Left ventricle myocardium inferior (tissue), 1 donor: ENCODE data around the gene TEDC2. TPM values are rescaled to one million over a fixed set of nuclear protein-coding genes. Genes with fewer than 3 reads are reported as not detected.

Experiments used
- DNase-seq: peaks from one replicate; pipeline ENCODE4 v3.0.0-alpha.2; 2020
- H3K27ac ChIP-seq: fragments of 200-600 bp; replicated peaks from 2 replicates; pipeline ENCODE4 v1.8.0; 2021
- H3K27me3 ChIP-seq: fragments of 200-600 bp; 2 replicates; pipeline ENCODE4 v1.8.0; 2021; ENCODE audit warnings: low read depth
- H3K36me3 ChIP-seq: fragments of 200-600 bp; 2 replicates; pipeline ENCODE4 v1.8.0; 2021
- H3K4me1 ChIP-seq: fragments of 200-600 bp; 2 replicates; pipeline ENCODE4 v1.8.0; 2021
- H3K4me3 ChIP-seq: fragments of 200-600 bp; 2 replicates; pipeline ENCODE4 v1.8.0; 2021; ENCODE audit warnings: mild to moderate bottlenecking, moderate library complexity
- H3K9me3 ChIP-seq: fragments of 200-600 bp; replicated peaks from 2 replicates; pipeline ENCODE4 v1.8.0; 2021
- CTCF ChIP-seq: fragments of 200-600 bp; IDR thresholded peaks from 2 replicates; pipeline ENCODE4 v1.8.0; 2021; ENCODE audit warnings: antibody characterized with exemption, mild to moderate bottlenecking, borderline replicate concordance
- intact Hi-C: fragments of 100-400 bp; cut with micrococcal nuclease; formaldehyde crosslinking; loops from one replicate; pipeline ENCODE4 v1.11.0; 2022
- microRNA-seq: library from miRNA; unstranded; fragments of <30 nt; microRNA quantifications from one replicate; pipeline ENCODE4 v1.2.0, GENCODE V29; 2020
- total RNA-seq: library from RNA; stranded (reverse); fragmentation: NEBNext Ultra II Directional; extraction: Animal tissue kit (Norgen Biotek cat#: 25700); gene quantifications from one replicate; pipeline ENCODE4 v1.2.1, GENCODE V29; 2021
- donor health status: DM: no; HTN: yes; CAD: no; lungs with severe emphysema.

TEDC2 gene
- total RNA-seq, 1 donor from 2014 or later: 1.3 TPM

- Histone ChIP-seq H3K27me3 (no peaks in the 10 kb centered on the region), H3K9me3 (no peaks in the 10 kb centered on the region), H3K36me3 (no peaks in the 10 kb centered on the region), H3K4me3 (peak within 1 kb of the TSS; percentile 97), H3K27ac (peak within 1 kb of the TSS; percentile 92), H3K4me1 (peaks cover 64% of the 10 kb centered on the region)
- TF ChIP-seq CTCF: no peak
- DNase-seq: peak; percentile 93
- intact Hi-C loops: no loop called here
Measured at GRCh38 chr16:2513405-2514332, 53.8 kb downstream of the TEDC2 start, which contains the start of gene ATP6V0C. Gene ATP6V0C, plus strand, starts transcription at chr16:2513952. Its CDS starts 152 bp downstream, at chr16:2514104.

Small RNA genes within 50 kb of the gene (microRNA-seq; reads per million reads assigned to microRNA genes)
- gene MIR6767: not detected
- not detected for gene MIR6768

Other genes with a start within 250 kb of the TEDC2 start
- 10.9 TPM for gene BRICD5, start 249.2 kb upstream of the TEDC2 start, total RNA-seq
- gene PGP, start 245.3 kb upstream of the TEDC2 start, total RNA-seq: 34.1 TPM
- gene E4F1, start 236.5 kb upstream of the TEDC2 start, total RNA-seq: 13.5 TPM
- gene DNASE1L2, start 223.7 kb upstream of the TEDC2 start, total RNA-seq: 0.47 TPM
- 165 TPM for gene ECI1, start 208.5 kb upstream of the TEDC2 start, total RNA-seq
- gene RNPS1, start 192.0 kb upstream of the TEDC2 start, total RNA-seq: 106 TPM
- 6.9 TPM for gene ABCA3, start 119.4 kb upstream of the TEDC2 start, total RNA-seq
- gene CCNF, start 30.7 kb upstream of the TEDC2 start, total RNA-seq: 0.96 TPM
- 0.14 TPM for gene NTN3, start 11.2 kb downstream of the TEDC2 start, total RNA-seq
- gene TBC1D24, start 15.0 kb downstream of the TEDC2 start, total RNA-seq: 11.1 TPM
- 128 TPM for gene ATP6V0C, start 53.8 kb downstream of the TEDC2 start, total RNA-seq
- 9.3 TPM for gene AMDHD2, start 60.3 kb downstream of the TEDC2 start, total RNA-seq
- not detected for gene CEMP1, start 71.3 kb downstream of the TEDC2 start, total RNA-seq
- 46.4 TPM for gene PDPK1, start 77.9 kb downstream of the TEDC2 start, total RNA-seq
- gene KCTD5, start 222.4 kb downstream of the TEDC2 start, total RNA-seq: 10.2 TPM